Measurements from ENCODE around the gene ZNF397. TPM values are rescaled to one million over a fixed set of nuclear protein-coding genes. Genes with fewer than 3 reads are reported as not detected.
A peak's percentile ranks its signal among the peaks of the same experiment; 100 is the strongest.

The ZNF397 gene
- total and polyA plus RNA-seq, 9 of the 15 experiments (the other 6 are each of a cell fraction or from before 2014, with no cell fraction given): 6.4 to 24.2 (median 19.3) TPM

DNA sequence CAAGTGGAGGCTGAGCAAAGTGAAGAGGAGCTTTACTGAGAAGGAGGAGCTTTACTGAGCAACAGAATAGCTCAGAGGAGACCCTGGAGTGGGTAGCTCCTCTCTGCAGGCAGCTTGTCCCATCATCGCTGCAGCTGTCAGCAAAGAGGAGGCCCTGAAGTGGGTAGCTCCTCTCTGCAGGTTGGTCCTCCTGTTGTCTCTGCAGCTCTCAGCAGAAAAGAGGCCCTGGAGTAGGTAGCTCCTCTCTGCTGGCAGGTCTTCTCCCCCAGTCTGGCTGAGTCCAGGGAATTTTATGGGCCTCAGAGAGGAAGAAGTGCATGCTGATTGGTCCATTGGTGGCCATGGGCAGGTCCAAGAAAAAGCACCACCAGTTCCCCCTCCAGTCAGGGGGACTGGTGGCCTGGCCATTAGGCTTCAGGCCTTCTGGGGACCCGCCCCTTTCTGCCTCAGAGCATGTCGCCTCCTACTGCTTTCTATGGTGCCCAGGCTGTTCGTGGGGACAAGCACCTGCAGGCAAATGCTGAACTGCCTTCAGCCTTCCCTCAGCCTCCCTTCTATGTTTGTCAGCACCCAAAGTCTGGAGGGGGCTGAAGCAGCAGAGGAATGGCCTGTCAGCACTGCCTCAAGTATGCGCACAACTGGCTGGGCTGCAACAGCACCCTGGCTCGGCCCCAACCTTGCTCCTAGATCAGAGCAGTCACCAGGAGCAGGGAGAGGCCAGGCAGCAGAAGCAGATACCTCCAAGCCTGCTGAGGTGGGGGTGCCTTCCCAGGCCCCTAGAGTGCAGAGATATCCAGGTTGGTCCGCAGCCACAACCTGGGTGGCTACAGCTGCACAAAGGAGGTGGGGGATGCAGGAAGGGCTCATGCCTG, 43.3 kb downstream of the ZNF397 start (continued):
- TF ChIP-seq TOE1 (IDR thresholded peaks at IDR 0.05; ENCODE audit: borderline replicate concordance): no peak
- no peak for TF ChIP-seq TOE1 (CRISPR knock-in tag; IDR thresholded peaks at IDR 0.05; ENCODE audit: borderline replicate concordance, low read depth)
- TF ChIP-seq CBX1 (IDR thresholded peaks at IDR 0.05; ENCODE audit: low read depth): peak; percentile 62; the same call in 1 of the 2 replicates
- TF ChIP-seq EZH2 (IDR thresholded peaks at IDR 0.05; ENCODE audit: borderline replicate concordance, low read depth, low read length): no peak
- no peak for TF ChIP-seq RFX1 (IDR thresholded peaks at IDR 0.05)
- no peak for TF ChIP-seq U2AF2 (optimal IDR thresholded peaks at IDR 0.05; ENCODE audit: low read depth, low read length)
- no peak for TF ChIP-seq ZNF707 (CRISPR knock-in tag; conservative IDR thresholded peaks at IDR 0.05)
- TF ChIP-seq, protein P1, sequence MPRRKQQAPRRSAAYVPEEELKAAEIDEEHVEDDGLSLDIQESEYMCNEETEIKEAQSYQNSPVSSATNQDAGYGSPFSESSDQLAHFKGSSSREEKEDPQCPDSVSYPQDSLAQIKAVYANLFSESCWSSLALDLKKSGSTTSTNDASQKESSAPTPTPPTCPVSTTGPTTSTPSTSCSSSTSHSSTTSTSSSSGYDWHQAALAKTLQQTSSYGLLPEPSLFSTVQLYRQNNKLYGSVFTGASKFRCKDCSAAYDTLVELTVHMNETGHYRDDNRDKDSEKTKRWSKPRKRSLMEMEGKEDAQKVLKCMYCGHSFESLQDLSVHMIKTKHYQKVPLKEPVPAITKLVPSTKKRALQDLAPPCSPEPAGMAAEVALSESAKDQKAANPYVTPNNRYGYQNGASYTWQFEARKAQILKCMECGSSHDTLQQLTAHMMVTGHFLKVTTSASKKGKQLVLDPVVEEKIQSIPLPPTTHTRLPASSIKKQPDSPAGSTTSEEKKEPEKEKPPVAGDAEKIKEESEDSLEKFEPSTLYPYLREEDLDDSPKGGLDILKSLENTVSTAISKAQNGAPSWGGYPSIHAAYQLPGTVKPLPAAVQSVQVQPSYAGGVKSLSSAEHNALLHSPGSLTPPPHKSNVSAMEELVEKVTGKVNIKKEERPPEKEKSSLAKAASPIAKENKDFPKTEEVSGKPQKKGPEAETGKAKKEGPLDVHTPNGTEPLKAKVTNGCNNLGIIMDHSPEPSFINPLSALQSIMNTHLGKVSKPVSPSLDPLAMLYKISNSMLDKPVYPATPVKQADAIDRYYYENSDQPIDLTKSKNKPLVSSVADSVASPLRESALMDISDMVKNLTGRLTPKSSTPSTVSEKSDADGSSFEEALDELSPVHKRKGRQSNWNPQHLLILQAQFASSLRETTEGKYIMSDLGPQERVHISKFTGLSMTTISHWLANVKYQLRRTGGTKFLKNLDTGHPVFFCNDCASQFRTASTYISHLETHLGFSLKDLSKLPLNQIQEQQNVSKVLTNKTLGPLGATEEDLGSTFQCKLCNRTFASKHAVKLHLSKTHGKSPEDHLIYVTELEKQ (CRISPR knock-in tag; IDR thresholded peaks at IDR 0.05): no peak
- TF ChIP-seq HOXB6 (CRISPR knock-in tag; IDR thresholded peaks at IDR 0.05; ENCODE audit: borderline replicate concordance): no peak
- no peak for TF ChIP-seq EGR1 (conservative IDR thresholded peaks at IDR 0.05)
- no peak for TF ChIP-seq STAT5A (IDR thresholded peaks at IDR 0.05; ENCODE audit: borderline replicate concordance, low read length)
- TF ChIP-seq ETS2 (tag; IDR thresholded peaks at IDR 0.05; ENCODE audit: borderline replicate concordance, poor library complexity, severe bottlenecking): no peak
- TF ChIP-seq, protein P2, sequence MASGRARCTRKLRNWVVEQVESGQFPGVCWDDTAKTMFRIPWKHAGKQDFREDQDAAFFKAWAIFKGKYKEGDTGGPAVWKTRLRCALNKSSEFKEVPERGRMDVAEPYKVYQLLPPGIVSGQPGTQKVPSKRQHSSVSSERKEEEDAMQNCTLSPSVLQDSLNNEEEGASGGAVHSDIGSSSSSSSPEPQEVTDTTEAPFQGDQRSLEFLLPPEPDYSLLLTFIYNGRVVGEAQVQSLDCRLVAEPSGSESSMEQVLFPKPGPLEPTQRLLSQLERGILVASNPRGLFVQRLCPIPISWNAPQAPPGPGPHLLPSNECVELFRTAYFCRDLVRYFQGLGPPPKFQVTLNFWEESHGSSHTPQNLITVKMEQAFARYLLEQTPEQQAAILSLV (tag; IDR thresholded peaks at IDR 0.05): no peak
- TF ChIP-seq CEBPB (tag; IDR thresholded peaks at IDR 0.05): no peak

All from K562 (cell line).